HG02840 (cell line): ENCODE measurements around the gene FOXI1.

ENCODE experiments used
- ATAC-seq: cut with Tn5 transposase; IDR thresholded peaks from one replicate; pipeline ENCODE4 v1.9.1; 2021; ENCODE audit warnings: mild to moderate bottlenecking, moderate library complexity, moderate number of reproducible peaks; ENCODE audit not compliant: unreplicated experiment, low FRiP score

Gene FOXI1

GRCh38 chr5:170147051-170147752 is 41.5 kb downstream of the FOXI1 start:
- no peak for ATAC-seq

- no peak for ATAC-seq
These were observed 42.1 kb downstream of the FOXI1 start for GRCh38 chr5:170147753-170148264.

GRCh38 chr5:170148430-170149205 is 42.9 kb downstream of the FOXI1 start:
- ATAC-seq: no peak

GRCh38 chr5:170149206-170149515 is 43.5 kb downstream of the FOXI1 start:
- no peak for ATAC-seq

- no peak for ATAC-seq
These were observed 45.0 kb downstream of the FOXI1 start for GRCh38 chr5:170150713-170151096.

GRCh38 chr5:170151097-170151831 is 45.6 kb downstream of the FOXI1 start:
- ATAC-seq: no peak

GRCh38 chr5:170152767-170153166 is 47.1 kb downstream of the FOXI1 start:
- ATAC-seq: no peak

GRCh38 chr5:170154297-170154696 is 48.6 kb downstream of the FOXI1 start:
- no peak for ATAC-seq

- ATAC-seq: no peak
These were observed 49.0 kb downstream of the FOXI1 start for GRCh38 chr5:170154744-170155143.

GRCh38 chr5:170155771-170156170 is 50.1 kb downstream of the FOXI1 start:
- ATAC-seq: no peak

- no peak for ATAC-seq
These were observed 53.5 kb downstream of the FOXI1 start for GRCh38 chr5:170159101-170159698.
